Activated effector memory CD4-positive, alpha-beta T cell treated with Interleukin-2 at 50 U/mL for 16 hours (primary cell): ENCODE measurements around the gene WASHC2C.
A peak's percentile ranks its signal among the peaks of the same experiment; 100 is the strongest.
"Not testable (repeated sequence)": the region's sequence is repeated elsewhere in the genome, so short reads cannot be mapped to it uniquely, and the experiment has no call there.

Experiments
- DNase-seq: peaks from one replicate; pipeline ENCODE4 v3.0.0-alpha.2; 2020

The WASHC2C gene, protein sequence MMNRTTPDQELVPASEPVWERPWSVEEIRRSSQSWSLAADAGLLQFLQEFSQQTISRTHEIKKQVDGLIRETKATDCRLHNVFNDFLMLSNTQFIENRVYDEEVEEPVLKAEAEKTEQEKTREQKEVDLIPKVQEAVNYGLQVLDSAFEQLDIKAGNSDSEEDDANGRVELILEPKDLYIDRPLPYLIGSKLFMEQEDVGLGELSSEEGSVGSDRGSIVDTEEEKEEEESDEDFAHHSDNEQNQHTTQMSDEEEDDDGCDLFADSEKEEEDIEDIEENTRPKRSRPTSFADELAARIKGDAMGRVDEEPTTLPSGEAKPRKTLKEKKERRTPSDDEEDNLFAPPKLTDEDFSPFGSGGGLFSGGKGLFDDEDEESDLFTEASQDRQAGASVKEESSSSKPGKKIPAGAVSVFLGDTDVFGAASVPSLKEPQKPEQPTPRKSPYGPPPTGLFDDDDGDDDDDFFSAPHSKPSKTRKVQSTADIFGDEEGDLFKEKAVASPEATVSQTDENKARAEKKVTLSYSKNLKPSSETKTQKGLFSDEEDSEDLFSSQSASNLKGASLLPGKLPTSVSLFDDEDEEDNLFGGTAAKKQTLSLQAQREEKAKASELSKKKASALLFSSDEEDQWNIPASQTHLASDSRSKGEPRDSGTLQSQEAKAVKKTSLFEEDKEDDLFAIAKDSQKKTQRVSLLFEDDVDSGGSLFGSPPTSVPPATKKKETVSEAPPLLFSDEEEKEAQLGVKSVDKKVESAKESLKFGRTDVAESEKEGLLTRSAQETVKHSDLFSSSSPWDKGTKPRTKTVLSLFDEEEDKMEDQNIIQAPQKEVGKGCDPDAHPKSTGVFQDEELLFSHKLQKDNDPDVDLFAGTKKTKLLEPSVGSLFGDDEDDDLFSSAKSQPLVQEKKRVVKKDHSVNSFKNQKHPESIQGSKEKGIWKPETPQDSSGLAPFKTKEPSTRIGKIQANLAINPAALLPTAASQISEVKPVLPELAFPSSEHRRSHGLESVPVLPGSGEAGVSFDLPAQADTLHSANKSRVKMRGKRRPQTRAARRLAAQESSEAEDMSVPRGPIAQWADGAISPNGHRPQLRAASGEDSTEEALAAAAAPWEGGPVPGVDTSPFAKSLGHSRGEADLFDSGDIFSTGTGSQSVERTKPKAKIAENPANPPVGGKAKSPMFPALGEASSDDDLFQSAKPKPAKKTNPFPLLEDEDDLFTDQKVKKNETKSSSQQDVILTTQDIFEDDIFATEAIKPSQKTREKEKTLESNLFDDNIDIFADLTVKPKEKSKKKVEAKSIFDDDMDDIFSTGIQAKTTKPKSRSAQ (N-terminal part only)

DNA sequence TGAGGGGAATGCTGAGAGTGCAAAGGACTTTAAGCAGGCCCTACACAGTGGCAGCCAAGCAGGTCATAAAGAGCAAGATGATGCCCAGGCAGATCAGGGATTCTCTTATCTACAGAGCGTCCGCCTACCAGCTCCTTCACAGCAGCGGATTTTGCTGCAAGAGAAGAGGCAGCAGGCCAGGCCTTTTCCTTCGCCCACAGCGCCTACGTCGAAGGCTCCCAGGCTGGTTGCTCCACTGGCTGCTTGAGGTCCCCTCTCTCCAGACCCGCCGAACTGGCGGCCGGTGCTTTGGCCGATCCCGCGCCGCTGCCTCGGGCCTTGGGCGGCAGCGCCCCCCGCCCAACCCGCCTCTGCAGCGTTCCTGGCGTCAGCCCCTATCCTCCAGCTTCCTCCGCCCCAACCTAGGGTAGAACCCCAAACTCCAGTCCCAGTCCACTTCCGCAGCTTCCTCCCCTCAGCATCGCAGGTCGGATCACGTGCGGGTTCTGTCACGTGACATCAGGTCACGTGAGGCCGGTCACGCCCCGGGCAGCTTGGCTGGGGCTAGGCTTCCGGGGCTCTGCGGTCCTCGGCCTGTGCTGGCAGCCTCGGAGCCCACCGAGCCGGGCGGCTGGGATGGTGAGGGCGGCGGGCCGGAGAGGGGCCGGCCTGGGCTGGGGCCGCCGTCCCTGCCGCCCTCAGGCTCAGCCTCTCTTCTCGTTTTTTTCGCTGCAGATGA is at the start of gene WASHC2C:
Gene WASHC2C (plus strand): TSS at position 564 of the 718 bp plus-strand sequence. CDS start 52 bp downstream, at position 616.
- peak; percentile 97 for DNase-seq

DNA sequence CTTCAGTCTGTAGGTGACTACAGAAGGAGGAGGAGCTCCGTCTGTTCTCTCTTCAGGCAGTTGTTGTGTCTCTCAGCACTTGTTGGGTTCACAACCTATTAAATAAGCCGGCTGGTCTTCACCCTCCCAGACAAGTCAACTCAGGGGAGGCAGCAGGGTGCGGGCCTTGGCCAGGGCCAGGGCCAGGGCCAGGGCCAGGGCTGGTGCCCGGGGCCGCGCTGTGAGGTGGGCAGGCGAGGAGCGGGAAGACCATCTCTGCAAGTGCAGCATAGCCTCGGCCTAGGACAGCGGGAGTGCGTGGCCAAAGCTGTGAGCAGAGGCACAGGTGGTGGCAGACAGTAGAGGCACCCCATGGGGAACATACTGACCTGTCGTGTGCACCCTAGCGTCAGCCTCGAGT is 48.6 kb upstream of the WASHC2C start:
- not testable (repeated sequence) for DNase-seq

- DNase-seq: not testable (repeated sequence)
Observed at GRCh38 chr10:45710200-45710796, 16.8 kb upstream of the WASHC2C start.

DNA sequence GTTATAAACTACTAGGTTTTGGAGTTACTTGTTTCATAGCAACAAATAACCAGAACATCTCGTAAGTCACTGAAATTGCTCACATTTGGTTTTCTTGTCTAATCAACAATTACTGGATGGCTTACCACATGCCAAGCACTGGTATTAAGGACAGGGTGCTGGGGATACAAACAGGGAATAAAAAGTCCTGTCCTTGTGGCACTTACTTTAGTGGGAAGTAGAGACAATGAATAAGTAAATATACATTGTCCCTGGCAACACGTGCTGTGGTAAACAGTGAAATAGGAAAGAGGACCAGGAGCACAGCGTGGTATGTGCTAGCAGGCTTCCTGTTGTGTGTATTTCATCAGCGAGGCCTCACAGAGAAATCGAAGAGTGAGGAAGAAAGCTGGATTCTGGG is 15.8 kb upstream of the WASHC2C start:
- DNase-seq: not testable (repeated sequence)

DNA sequence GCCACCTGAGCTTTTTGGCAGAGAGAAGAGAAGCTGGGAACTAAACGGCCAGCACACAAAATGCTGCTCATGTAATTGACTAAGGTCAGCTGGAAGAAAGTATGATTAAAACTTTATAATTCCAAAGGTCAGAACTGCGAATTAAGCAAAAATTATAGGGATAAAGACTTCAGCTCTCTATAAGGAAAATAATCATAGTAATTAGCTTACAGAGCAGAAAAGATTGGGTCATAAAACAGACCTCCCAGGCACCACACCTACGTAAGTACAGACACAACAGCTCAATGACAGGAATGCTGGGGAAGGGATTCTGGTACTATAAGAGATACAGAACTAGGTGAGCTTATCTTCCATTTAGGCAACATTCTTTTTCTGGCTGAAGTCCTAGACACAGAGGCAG is 10.0 kb upstream of the WASHC2C start:
- DNase-seq: not testable (repeated sequence)

DNA sequence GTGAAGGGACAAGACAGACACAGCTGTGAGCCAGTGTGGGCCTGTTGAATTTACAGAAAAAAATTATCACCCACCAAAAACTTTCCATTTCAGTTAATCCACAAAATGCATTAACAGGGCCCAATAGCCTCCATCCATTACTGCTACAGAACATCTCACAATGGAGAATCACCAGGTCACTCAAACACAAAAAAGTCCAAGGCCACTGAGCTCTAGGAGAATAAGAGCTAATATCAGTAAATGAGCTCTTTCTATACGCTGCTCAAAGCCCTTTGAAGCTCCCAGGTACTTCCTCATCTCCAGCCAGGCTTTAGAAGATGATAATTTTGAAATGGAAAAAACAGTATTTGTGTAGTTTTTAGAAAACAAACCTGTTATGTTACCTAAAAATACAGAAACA is 9.4 kb upstream of the WASHC2C start:
- DNase-seq: not testable (repeated sequence)

- DNase-seq: not testable (repeated sequence)
Observed at GRCh38 chr10:45721503-45721902, 5.6 kb upstream of the WASHC2C start.

DNA sequence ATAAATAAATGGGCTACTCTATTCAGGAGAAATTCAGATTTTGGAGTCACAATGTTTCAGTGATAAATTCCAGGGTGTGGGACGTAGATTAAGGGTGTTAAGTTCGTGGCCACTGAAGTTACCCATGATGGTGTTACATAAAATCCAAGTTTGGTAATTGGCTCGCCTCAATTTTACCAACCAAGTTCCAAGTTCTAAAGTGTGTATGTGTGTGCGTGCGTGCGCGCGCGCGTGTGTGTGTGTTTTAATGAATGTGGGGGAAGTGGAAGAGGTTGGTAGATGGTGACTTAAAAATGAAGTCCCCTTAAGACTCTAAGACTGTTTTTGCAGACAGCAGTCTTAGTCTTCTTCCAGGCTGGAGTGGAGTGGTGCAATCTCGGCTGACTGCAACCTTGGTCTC is 3.2 kb upstream of the WASHC2C start:
- DNase-seq: not testable (repeated sequence)

- DNase-seq: not testable (repeated sequence)
Observed at GRCh38 chr10:45727421-45727965, 427 bp downstream of the WASHC2C start.

GRCh38 chr10:45734449-45734848 is 7.4 kb downstream of the WASHC2C start:
- DNase-seq: not testable (repeated sequence)

DNA sequence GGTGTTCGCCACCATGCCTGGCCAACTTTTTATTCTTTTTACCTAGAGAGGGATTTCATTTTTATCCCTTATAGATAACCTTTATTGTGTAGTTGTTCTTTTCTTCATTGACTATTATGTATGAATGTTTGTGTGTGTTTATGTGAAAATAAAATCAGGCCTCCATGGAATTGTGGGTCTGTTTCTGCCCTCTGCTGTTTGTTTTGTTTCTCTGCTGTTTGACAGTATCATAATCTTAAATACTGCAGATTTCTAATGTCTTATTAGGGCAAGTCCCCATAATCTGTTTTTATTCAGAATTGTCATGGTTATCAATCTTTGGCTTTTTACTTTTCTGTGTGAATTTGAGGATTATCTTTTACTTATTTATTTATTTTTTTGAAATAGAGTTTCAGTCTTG is 7.8 kb downstream of the WASHC2C start:
- not testable (repeated sequence) for DNase-seq

DNA sequence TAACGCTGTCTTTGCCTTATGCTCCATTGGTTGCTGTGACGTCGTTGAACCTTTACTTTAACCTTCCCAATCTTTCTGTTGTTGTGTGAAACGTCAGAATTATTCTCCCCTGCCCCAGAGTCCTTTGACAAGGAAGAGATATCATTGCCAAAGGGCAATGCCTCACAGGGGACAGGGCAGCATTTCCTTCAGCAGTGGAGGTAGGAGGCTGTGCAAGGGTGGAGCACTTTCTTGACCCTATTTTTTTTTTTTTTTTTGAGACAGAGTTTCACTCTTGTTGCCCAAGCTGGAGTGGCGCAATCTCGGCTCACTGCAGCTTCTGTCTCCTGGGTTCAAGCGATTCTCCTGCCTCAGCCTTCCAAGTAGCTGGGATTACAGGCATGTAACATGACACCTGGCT is 14.5 kb downstream of the WASHC2C start:
- not testable (repeated sequence) for DNase-seq

DNA sequence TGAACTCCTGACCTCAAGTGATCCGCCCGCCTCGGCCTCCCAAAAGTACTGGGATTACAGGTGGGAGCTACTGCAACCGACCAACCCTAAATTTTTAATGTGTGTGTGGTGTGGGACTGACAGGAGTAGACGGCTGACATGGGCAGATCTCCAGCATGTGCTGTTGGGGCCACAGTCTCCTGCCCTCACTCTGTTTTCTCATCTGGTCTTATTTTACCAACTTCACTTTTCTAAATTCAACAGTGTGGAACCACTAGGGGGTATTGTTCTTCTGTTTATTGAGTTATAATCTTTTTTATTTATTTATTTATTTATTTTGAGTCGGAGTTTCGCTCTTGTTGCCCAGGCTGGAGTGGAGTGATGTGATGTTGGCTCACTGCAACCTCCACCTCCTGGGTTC is 14.9 kb downstream of the WASHC2C start:
- DNase-seq: not testable (repeated sequence)

DNA sequence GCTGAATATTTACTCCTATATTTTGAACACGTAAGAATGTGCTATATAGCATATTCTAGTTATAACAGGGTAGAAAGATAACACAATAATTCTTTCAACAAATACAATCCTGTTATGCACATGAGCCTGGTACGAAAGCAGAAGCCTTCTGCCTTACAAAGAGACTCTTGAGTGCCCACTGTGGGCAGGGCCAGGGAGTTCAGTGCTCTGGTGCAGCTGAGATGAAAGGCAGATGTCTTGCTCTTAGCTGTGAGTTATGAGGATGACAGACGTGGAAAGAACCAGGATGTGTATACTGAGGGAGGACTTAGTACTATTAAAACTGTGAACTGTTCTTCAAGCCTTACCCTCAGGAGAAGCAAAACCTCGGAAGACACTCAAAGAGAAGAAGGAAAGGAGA is 24.1 kb downstream of the WASHC2C start:
- DNase-seq: not testable (repeated sequence)

GRCh38 chr10:45752210-45752609 is 25.1 kb downstream of the WASHC2C start:
- DNase-seq: not testable (repeated sequence)

GRCh38 chr10:45753979-45754495 is 27.0 kb downstream of the WASHC2C start:
- DNase-seq: not testable (repeated sequence)

DNA sequence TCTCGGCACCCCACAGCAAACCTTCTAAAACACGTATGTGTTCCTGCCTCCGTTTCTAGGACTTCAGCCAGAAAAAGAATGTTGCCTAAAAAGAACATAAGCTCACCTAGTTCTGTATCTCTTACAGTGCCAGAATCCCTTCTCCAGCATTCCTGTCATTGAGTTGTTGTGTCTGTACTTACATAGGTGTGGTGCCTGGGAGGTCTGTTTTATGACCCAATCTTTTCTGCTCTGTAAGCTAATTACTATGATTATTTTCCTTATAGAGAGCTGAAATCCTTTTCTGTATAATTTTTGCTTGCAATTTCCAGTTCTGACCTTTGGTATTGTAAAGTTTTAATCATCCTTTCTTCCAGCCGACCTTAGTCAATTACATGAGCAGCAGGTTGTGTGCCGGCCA is 28.0 kb downstream of the WASHC2C start:
- not testable (repeated sequence) for DNase-seq

GRCh38 chr10:45756065-45756464 is 29.0 kb downstream of the WASHC2C start:
- DNase-seq: not testable (repeated sequence)

GRCh38 chr10:45757661-45758396 is 30.8 kb downstream of the WASHC2C start:
- DNase-seq: not testable (repeated sequence)

DNA sequence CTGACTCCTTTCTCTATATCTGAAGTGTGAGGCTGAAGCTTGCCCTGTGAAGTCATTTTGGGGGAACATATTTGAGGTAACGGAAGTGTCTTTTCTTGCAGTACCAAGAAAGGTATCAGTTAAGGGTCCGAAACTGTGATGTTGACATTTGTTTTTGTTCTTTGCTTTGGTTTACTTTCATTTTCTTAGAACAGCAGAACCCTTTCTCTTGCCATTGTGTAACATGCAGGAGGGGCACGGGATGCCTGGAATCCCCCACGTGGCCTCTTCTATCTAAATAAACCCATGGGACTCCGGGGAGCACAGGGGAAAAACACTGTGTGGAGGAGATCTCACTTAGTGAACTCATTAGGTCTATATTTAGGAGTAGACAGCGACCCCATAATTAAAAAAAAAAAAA is 34.6 kb downstream of the WASHC2C start:
- not testable (repeated sequence) for DNase-seq
